Sigmoid colon (tissue), 7 donors: ENCODE results near the gene CHN2. TPM values are rescaled to one million over a fixed set of nuclear protein-coding genes. Genes with fewer than 3 reads are reported as not detected.

Experiments used
- DNase-seq: peaks from one replicate; pipeline ENCODE4 v3.0.0-alpha.2; 2019
- H3K27ac ChIP-seq, 4 donors: fragments of 200-600 bp; sonication (generic); one replicate each; pipeline ENCODE4 v1.5.1; 2016 to 2019; ENCODE audit warnings: mild to moderate bottlenecking in 1 of 4
- H3K27me3 ChIP-seq, 3 donors: fragments of 200-600 bp; sonication (generic); one replicate each; pipeline ENCODE4 v1.5.1; 2019; ENCODE audit warnings: mild to moderate bottlenecking in 1 of 3
- H3K36me3 ChIP-seq, 4 donors: fragments of 200-600 bp; sonication (generic); one replicate each; pipeline ENCODE4 v1.5.1; 2016 to 2019
- H3K4me1 ChIP-seq, 4 donors: fragments of 200-600 bp; sonication (generic); one replicate each; pipeline ENCODE4 v1.5.1; 2017 to 2019
- H3K4me3 ChIP-seq, 4 donors: fragments of 200-600 bp; sonication (generic); one replicate each; pipeline ENCODE4 v1.5.1; 2017 to 2019; ENCODE audit warnings: mild to moderate bottlenecking in 2 of 4, moderate library complexity in 1 of 4
- H3K9me3 ChIP-seq, 4 donors: fragments of 200-600 bp in 3 of 4; sonication (generic) in 3 of 4; one replicate each; pipeline versions ENCODE4 v1.5.1 to v1.6.1; 2013 to 2019
- EP300 ChIP-seq, 4 donors: sonication (generic); formaldehyde crosslinking; IDR thresholded peaks; one replicate each; pipeline ENCODE4 v1.6.1; 2017; ENCODE audit warnings: antibody characterized with exemption in 4 of 4
- POLR2A ChIP-seq, 2 donors: fragments of 450-650 bp; IDR thresholded peaks; one replicate each; pipeline ENCODE4 v1.6.1; 2016; ENCODE audit warnings: antibody characterized with exemption in 2 of 2, mild to moderate bottlenecking in 2 of 2, moderate library complexity in 2 of 2
- POLR2AphosphoS5 ChIP-seq, 4 donors: sonication (generic); formaldehyde crosslinking; IDR thresholded peaks; one replicate each; pipeline ENCODE4 v1.6.1; 2017; ENCODE audit warnings: antibody characterized with exemption in 4 of 4
- WGBS, 2 donors: extraction: QIAGEN DNeasy Blood & Tissue Kit; methylation state at CpG; one replicate each; pipeline ENCODE4 v1.1.7; 2013; 5-methylcytosine and 5-hydroxymethylcytosine counted together
- intact Hi-C: fragments of 100-400 bp; cut with DNase I; formaldehyde crosslinking; loops from one replicate; pipeline ENCODE4 v1.15.1; 2023
- polyA plus RNA-seq, 3 donors: library from polyadenylated mRNA; stranded (reverse); fragments of 200-250 nt; gene quantifications; one replicate each; pipeline ENCODE4 v1.2.3, GENCODE V29; 2013
- total RNA-seq, 4 donors: library from RNA; depleted of rRNA; stranded (reverse); fragments of >200 nt; gene quantifications; one replicate each; pipeline ENCODE4 v1.1.0, GENCODE V29; 2016
- TF ChIP-seq, protein P1 (sequence below), 4 experiments: fragments of 450-650 bp in 3 of 4; fragments of 200-600 bp in 1 of 4; IDR thresholded peaks; one replicate each; pipeline ENCODE4 v1.5.1; 2016 to 2019; ENCODE audit warnings: antibody characterized with exemption in 4 of 4, mild to moderate bottlenecking in 3 of 4, moderate library complexity in 2 of 4
- donor health status: healthy with polysubstance abuse.
- donor health status: Bipolar disorder and iron deficiency.
- donor health status: healthy.

CHN2 gene
- total and polyA plus RNA-seq, 7 donors = 4.2 to 37.7 (median 15.8) TPM

DNA sequence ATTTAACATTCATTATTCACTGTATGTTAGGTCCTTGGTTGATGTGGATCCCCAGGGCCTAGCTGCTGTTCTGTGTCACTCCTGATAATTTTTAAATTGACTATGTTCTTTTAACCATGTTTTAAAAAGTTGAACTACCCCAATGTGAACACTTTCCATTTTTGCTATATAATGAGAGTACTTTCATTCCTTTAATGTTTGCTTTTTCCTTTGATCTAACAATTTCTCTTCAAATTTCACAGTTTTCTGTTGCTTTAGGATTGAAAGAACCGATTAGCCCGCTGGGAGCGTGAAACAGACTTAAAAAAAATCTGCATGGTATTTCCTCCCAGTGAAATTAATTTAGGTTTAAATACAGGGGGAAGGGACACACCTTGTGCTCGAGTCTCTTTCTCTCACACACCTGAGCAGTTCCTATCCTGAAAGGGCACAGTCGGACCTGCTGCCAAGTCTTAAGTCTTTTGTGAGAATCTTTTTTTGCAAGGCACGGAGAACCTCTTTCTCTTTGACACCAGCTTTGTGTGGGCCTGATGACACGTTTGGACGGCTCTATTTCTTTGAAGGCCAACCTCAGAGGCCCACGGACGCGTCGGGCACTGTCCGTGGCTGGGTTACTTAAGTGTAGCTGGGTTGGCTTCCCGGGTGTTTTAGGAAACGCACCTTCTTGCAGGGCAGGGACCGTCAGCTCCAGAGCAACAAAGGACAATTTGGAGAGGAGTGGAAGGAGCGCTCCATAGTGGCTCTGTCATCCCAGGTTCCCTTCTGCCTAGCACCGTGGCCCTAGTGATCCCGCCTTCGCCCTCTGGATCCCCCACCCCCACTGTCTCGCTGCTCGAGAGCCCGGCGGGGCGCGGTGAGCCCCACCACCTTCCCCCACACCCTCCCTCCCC is 1.0 kb upstream of the CHN2 start:
- Histone ChIP-seq H3K4me3 (peak overlapping the region in 3 of 4 donors; percentile 55 to 68 (median 55)), H3K27ac (peak overlapping the region in 3 of 4 donors; percentile 37 to 61 (median 57)), H3K27me3 (peaks cover 0 to 55% (median 16%) of the 10 kb centered on the region in 3 donors), H3K4me1 (peaks cover 0 to 16% (median 11%) of the 10 kb centered on the region in 4 donors), H3K9me3 (no peaks in the 10 kb centered on the region), H3K36me3 (no peaks in the 10 kb centered on the region)
- intact Hi-C loops = no loop called here
- DNase-seq = no peak
- TF ChIP-seq EP300 (IDR thresholded peaks at IDR 0.05) = no peak
- TF ChIP-seq POLR2A (IDR thresholded peaks at IDR 0.05) = no peak
- TF ChIP-seq POLR2AphosphoS5 (IDR thresholded peaks at IDR 0.05) = no peak
- TF ChIP-seq, protein P1, sequence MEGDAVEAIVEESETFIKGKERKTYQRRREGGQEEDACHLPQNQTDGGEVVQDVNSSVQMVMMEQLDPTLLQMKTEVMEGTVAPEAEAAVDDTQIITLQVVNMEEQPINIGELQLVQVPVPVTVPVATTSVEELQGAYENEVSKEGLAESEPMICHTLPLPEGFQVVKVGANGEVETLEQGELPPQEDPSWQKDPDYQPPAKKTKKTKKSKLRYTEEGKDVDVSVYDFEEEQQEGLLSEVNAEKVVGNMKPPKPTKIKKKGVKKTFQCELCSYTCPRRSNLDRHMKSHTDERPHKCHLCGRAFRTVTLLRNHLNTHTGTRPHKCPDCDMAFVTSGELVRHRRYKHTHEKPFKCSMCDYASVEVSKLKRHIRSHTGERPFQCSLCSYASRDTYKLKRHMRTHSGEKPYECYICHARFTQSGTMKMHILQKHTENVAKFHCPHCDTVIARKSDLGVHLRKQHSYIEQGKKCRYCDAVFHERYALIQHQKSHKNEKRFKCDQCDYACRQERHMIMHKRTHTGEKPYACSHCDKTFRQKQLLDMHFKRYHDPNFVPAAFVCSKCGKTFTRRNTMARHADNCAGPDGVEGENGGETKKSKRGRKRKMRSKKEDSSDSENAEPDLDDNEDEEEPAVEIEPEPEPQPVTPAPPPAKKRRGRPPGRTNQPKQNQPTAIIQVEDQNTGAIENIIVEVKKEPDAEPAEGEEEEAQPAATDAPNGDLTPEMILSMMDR (IDR thresholded peaks at IDR 0.05) = no peak
- WGBS, 2 donors = 19 to 48% methylated on average over 26 of the region's 26 CpGs

DNA sequence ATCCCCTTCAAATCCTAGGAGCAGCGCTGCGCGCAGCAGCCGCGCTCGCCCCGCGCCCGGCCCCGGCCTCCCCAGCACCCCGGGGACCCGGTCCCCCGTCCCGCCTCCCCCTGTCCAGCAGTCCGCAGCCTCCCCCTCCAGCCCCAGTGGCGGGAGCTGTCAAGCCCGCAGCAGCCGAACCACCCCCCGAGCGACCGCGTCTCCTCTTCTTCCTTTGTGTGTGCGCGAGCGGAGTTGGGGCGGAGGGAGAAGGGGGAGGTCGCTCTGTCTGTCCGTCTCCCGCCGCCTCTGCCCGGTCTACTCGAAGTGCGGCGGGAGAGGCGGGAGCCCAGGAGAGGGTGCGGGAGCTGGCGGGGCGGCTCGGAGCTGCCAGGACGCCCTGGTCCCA is 375 bp upstream of the CHN2 start:
- peak; percentile 67 for DNase-seq
- whole genome bisulfite sequencing, 2 donors = 2 to 6% methylated on average over 40 of the region's 40 CpGs
- H3K4me1 ChIP-seq = peaks cover 0 to 16% (median 11%) of the 10 kb centered on the region in 4 donors
- intact Hi-C loops = no loop called here
- no peaks in the 10 kb centered on the region for H3K9me3 ChIP-seq
- peaks cover 0 to 54% (median 16%) of the 10 kb centered on the region in 3 donors for H3K27me3 ChIP-seq
- H3K4me3 ChIP-seq = peak overlapping the region; percentile 41 to 68 (median 55)
- peak overlapping the region in 3 of 4 donors; percentile 37 to 61 (median 57) for H3K27ac ChIP-seq
- TF ChIP-seq POLR2A (IDR thresholded peaks at IDR 0.05) = peak in 1 of 2 donors; percentile 21
- TF ChIP-seq, protein P1 (IDR thresholded peaks at IDR 0.05) = no peak
- H3K36me3 ChIP-seq = no peaks in the 10 kb centered on the region

DNA sequence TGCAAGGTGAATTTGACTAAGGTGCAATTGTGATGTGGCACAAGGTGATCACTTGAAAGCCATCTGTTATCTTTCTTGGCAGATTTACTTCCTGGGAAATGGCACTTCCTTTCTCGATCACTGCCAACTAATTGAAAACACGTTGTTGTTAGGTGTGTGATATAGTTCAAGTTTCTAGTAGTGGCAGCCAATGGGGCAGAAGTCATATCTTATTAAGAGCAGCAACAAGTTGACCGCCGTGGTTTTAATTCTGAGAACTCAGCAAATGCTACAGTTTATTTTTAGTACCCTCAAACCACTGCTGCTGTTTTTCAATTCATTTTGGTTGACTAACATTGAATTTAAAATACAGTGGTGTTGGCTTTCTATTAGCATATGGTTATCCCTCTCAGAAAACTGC is 1.6 kb downstream of the CHN2 start:
- DNase-seq = no peak
- H3K4me3 ChIP-seq = no peak overlapping the region
- H3K27me3 ChIP-seq = peaks cover 0 to 42% (median 16%) of the 10 kb centered on the region in 3 donors
- no peaks in the 10 kb centered on the region for H3K36me3 ChIP-seq
- peaks cover 0 to 16% (median 11%) of the 10 kb centered on the region in 4 donors for H3K4me1 ChIP-seq
- 31 to 35% methylated on average over 4 of the region's 4 CpGs for WGBS, 2 donors
- H3K27ac ChIP-seq = no peak overlapping the region
- intact Hi-C loops = no loop called here
- TF ChIP-seq POLR2AphosphoS5 (IDR thresholded peaks at IDR 0.05) (no peak), EP300 (IDR thresholded peaks at IDR 0.05) (no peak)
- no peaks in the 10 kb centered on the region for H3K9me3 ChIP-seq

DNA sequence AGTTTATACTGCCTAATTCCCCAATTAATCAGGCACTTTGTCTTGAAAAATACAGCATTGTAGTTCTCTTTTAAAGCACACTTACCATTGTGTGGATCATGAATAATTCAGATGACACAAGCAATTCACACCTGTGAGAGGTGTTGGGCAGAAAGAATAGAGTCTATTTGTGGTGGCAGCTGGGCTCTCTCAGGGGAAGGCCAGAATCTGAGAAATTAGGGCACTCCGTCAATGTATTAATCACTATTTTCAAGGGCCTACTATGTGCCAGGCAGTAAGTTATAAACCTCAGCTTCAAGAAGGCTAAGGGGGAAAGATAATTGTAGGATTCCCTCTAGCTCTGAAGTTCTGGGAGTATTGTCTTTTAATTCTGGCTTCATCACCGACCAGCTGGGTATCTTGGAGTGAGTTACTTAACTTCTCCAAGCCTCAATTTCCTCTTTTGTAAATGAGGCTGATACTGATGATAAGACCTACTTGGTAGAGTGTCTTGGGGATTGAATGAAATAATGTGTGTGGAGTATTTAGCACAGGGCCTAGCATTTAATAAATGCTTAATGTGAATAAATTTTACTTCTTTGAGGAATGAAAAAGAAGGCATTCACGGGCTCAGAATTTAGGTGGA is 2.5 kb downstream of the CHN2 start:
- TF ChIP-seq POLR2A (IDR thresholded peaks at IDR 0.05) = no peak
- TF ChIP-seq, protein P1 (IDR thresholded peaks at IDR 0.05) = no peak
- TF ChIP-seq POLR2AphosphoS5 (IDR thresholded peaks at IDR 0.05) = no peak
- TF ChIP-seq EP300 (IDR thresholded peaks at IDR 0.05) = no peak
- Histone ChIP-seq H3K27me3 (peaks cover 0 to 41% (median 16%) of the 10 kb centered on the region in 3 donors), H3K4me1 (peaks cover 0 to 16% (median 11%) of the 10 kb centered on the region in 4 donors), H3K9me3 (no peaks in the 10 kb centered on the region), H3K36me3 (no peaks in the 10 kb centered on the region), H3K4me3 (no peak overlapping the region), H3K27ac (no peak overlapping the region)
- intact Hi-C loops = no loop called here
- 85 to 95% methylated on average over 3 of the region's 3 CpGs for whole genome bisulfite sequencing, 2 donors
- no peak for DNase-seq

DNA sequence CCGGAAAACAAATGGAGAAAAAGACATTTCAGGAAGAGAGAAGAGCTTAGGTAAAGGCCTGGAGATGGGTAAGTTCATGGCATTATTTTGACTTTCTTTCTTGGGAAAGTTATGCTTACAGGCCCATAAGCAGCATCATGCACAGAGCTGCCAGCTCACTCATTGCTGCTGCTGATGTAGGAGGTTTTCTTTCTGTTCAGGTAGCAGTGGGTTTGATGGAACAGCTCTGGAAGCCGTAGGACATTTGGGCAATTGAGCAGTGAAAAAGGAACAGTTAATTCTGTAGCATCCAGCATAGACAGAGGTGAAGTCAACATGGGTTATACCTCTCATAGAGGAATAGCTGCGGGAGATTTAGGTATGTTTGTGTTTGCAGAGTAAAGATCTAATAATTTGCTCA is 3.3 kb downstream of the CHN2 start:
- Histone ChIP-seq H3K4me3 (no peak overlapping the region), H3K36me3 (no peaks in the 10 kb centered on the region), H3K27ac (no peak overlapping the region), H3K9me3 (no peaks in the 10 kb centered on the region), H3K4me1 (peaks cover 0 to 16% (median 11%) of the 10 kb centered on the region in 4 donors), H3K27me3 (peaks cover 0 to 35% (median 16%) of the 10 kb centered on the region in 3 donors)
- intact Hi-C loops = no loop called here
- no peak for DNase-seq
- WGBS, 2 donors = 93 to 98% methylated on average over 3 of the region's 3 CpGs
- TF ChIP-seq POLR2A (IDR thresholded peaks at IDR 0.05) (no peak), EP300 (IDR thresholded peaks at IDR 0.05) (no peak), POLR2AphosphoS5 (IDR thresholded peaks at IDR 0.05) (no peak)
- TF ChIP-seq, protein P1 (IDR thresholded peaks at IDR 0.05) = no peak
